GM23338 (cell line): Measurements from ENCODE around the gene ZNF546.

Experiments
- CREB1 ChIP-seq: fragments of 250-450 bp; sonication (Bioruptor Pico); IDR thresholded peaks from 2 replicates; pipeline ENCODE4 v1.5.0; 2020; ENCODE audit warnings: low read depth, mild to moderate bottlenecking, moderate library complexity
- EZH2 ChIP-seq: fragments of 200-600 bp; sonication (generic); IDR thresholded peaks from one replicate; pipeline ENCODE4 v1.8.0; 2017; ENCODE audit warnings: antibody characterized with exemption, mild to moderate bottlenecking, low read depth; ENCODE audit not compliant: unreplicated experiment
- EZH2phosphoT487 ChIP-seq: fragments of 200-600 bp; sonication (generic); IDR thresholded peaks from one replicate; pipeline ENCODE4 v1.8.1; 2018; ENCODE audit warnings: antibody characterized with exemption; ENCODE audit not compliant: unreplicated experiment
- JUNB ChIP-seq: IDR thresholded peaks from one replicate; pipeline ENCODE4 v1.6.1; 2016; ENCODE audit warnings: antibody characterized with exemption; ENCODE audit not compliant: unreplicated experiment
- POLR2AphosphoS5 ChIP-seq: IDR thresholded peaks from 2 replicates; pipeline ENCODE4 v1.6.1; 2016; ENCODE audit warnings: antibody characterized with exemption, low read depth
- STAT1 ChIP-seq: IDR thresholded peaks from one replicate; pipeline ENCODE4 v1.6.1; 2016; ENCODE audit warnings: antibody characterized with exemption; ENCODE audit not compliant: unreplicated experiment
- ZNF114 ChIP-seq: fragments of 250-450 bp; sonication (Bioruptor Pico); IDR thresholded peaks from 2 replicates; pipeline ENCODE4 v1.5.0; 2020; ENCODE audit warnings: mild to moderate bottlenecking, moderate library complexity
- ZNF331 ChIP-seq: fragments of 250-450 bp; sonication (Bioruptor Pico); IDR thresholded peaks from 2 replicates; pipeline ENCODE4 v1.5.0; 2020; ENCODE audit warnings: low read depth, mild to moderate bottlenecking, moderate library complexity
- TF ChIP-seq, protein P1 (sequence below): IDR thresholded peaks from one replicate; pipeline ENCODE4 v1.6.1; 2018; ENCODE audit warnings: antibody characterized with exemption; ENCODE audit not compliant: unreplicated experiment
- TF ChIP-seq, protein P2 (sequence below), 2 experiments: fragments of 200-600 bp in 1 of 2; sonication (generic) in 1 of 2; conservative IDR thresholded peaks; 2 replicates each; pipeline versions ENCODE4 v1.5.1 to v1.6.1; 2016 to 2017; ENCODE audit warnings: antibody characterized with exemption in 2 of 2, low read depth in 2 of 2, mild to moderate bottlenecking in 2 of 2, moderate library complexity in 1 of 2
- TF ChIP-seq, protein P3 (sequence below): IDR thresholded peaks from 2 replicates; pipeline ENCODE4 v1.6.1; 2016; ENCODE audit warnings: antibody characterized with exemption
- TF ChIP-seq, protein P4 (sequence below): fragments of 250-450 bp; sonication (Bioruptor Pico); IDR thresholded peaks from 2 replicates; pipeline ENCODE4 v1.5.0; 2020; ENCODE audit warnings: mild to moderate bottlenecking, moderate library complexity

DNA sequence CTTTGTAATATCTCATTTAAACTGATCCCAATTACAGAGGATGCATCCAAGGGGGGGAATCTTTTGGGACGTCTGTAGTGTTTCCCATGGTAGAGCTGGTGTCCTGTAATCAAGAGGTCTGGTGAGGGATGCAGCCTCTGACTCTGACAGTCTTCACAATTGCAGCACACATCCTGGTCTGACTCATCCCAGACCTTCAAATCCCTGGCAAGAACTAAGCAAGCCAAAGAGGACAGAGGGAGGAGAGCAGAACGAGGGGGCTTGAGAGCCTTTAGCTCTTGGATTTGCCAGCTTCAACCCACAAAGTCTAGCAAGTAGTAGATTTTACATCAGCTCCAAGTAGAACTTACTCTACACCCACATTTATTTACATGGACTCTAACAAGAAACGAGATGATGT is 45.2 kb upstream of the ZNF546 start:
- TF ChIP-seq, protein P1, sequence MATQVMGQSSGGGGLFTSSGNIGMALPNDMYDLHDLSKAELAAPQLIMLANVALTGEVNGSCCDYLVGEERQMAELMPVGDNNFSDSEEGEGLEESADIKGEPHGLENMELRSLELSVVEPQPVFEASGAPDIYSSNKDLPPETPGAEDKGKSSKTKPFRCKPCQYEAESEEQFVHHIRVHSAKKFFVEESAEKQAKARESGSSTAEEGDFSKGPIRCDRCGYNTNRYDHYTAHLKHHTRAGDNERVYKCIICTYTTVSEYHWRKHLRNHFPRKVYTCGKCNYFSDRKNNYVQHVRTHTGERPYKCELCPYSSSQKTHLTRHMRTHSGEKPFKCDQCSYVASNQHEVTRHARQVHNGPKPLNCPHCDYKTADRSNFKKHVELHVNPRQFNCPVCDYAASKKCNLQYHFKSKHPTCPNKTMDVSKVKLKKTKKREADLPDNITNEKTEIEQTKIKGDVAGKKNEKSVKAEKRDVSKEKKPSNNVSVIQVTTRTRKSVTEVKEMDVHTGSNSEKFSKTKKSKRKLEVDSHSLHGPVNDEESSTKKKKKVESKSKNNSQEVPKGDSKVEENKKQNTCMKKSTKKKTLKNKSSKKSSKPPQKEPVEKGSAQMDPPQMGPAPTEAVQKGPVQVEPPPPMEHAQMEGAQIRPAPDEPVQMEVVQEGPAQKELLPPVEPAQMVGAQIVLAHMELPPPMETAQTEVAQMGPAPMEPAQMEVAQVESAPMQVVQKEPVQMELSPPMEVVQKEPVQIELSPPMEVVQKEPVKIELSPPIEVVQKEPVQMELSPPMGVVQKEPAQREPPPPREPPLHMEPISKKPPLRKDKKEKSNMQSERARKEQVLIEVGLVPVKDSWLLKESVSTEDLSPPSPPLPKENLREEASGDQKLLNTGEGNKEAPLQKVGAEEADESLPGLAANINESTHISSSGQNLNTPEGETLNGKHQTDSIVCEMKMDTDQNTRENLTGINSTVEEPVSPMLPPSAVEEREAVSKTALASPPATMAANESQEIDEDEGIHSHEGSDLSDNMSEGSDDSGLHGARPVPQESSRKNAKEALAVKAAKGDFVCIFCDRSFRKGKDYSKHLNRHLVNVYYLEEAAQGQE, result no peak
- TF ChIP-seq, protein P2, sequence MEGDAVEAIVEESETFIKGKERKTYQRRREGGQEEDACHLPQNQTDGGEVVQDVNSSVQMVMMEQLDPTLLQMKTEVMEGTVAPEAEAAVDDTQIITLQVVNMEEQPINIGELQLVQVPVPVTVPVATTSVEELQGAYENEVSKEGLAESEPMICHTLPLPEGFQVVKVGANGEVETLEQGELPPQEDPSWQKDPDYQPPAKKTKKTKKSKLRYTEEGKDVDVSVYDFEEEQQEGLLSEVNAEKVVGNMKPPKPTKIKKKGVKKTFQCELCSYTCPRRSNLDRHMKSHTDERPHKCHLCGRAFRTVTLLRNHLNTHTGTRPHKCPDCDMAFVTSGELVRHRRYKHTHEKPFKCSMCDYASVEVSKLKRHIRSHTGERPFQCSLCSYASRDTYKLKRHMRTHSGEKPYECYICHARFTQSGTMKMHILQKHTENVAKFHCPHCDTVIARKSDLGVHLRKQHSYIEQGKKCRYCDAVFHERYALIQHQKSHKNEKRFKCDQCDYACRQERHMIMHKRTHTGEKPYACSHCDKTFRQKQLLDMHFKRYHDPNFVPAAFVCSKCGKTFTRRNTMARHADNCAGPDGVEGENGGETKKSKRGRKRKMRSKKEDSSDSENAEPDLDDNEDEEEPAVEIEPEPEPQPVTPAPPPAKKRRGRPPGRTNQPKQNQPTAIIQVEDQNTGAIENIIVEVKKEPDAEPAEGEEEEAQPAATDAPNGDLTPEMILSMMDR (conservative IDR thresholded peaks at IDR 0.05; ENCODE audit: low read depth in 2 of 2), result no peak
- TF ChIP-seq EZH2phosphoT487 (no peak), EZH2 (no peak), STAT1 (no peak), POLR2AphosphoS5 (no peak), ZNF114 (CRISPR knock-in tag) (no peak), JUNB (no peak), ZNF331 (CRISPR knock-in tag) (no peak), CREB1 (no peak)
- TF ChIP-seq, protein P3, sequence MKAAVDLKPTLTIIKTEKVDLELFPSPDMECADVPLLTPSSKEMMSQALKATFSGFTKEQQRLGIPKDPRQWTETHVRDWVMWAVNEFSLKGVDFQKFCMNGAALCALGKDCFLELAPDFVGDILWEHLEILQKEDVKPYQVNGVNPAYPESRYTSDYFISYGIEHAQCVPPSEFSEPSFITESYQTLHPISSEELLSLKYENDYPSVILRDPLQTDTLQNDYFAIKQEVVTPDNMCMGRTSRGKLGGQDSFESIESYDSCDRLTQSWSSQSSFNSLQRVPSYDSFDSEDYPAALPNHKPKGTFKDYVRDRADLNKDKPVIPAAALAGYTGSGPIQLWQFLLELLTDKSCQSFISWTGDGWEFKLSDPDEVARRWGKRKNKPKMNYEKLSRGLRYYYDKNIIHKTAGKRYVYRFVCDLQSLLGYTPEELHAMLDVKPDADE, result no peak
- TF ChIP-seq, protein P4, sequence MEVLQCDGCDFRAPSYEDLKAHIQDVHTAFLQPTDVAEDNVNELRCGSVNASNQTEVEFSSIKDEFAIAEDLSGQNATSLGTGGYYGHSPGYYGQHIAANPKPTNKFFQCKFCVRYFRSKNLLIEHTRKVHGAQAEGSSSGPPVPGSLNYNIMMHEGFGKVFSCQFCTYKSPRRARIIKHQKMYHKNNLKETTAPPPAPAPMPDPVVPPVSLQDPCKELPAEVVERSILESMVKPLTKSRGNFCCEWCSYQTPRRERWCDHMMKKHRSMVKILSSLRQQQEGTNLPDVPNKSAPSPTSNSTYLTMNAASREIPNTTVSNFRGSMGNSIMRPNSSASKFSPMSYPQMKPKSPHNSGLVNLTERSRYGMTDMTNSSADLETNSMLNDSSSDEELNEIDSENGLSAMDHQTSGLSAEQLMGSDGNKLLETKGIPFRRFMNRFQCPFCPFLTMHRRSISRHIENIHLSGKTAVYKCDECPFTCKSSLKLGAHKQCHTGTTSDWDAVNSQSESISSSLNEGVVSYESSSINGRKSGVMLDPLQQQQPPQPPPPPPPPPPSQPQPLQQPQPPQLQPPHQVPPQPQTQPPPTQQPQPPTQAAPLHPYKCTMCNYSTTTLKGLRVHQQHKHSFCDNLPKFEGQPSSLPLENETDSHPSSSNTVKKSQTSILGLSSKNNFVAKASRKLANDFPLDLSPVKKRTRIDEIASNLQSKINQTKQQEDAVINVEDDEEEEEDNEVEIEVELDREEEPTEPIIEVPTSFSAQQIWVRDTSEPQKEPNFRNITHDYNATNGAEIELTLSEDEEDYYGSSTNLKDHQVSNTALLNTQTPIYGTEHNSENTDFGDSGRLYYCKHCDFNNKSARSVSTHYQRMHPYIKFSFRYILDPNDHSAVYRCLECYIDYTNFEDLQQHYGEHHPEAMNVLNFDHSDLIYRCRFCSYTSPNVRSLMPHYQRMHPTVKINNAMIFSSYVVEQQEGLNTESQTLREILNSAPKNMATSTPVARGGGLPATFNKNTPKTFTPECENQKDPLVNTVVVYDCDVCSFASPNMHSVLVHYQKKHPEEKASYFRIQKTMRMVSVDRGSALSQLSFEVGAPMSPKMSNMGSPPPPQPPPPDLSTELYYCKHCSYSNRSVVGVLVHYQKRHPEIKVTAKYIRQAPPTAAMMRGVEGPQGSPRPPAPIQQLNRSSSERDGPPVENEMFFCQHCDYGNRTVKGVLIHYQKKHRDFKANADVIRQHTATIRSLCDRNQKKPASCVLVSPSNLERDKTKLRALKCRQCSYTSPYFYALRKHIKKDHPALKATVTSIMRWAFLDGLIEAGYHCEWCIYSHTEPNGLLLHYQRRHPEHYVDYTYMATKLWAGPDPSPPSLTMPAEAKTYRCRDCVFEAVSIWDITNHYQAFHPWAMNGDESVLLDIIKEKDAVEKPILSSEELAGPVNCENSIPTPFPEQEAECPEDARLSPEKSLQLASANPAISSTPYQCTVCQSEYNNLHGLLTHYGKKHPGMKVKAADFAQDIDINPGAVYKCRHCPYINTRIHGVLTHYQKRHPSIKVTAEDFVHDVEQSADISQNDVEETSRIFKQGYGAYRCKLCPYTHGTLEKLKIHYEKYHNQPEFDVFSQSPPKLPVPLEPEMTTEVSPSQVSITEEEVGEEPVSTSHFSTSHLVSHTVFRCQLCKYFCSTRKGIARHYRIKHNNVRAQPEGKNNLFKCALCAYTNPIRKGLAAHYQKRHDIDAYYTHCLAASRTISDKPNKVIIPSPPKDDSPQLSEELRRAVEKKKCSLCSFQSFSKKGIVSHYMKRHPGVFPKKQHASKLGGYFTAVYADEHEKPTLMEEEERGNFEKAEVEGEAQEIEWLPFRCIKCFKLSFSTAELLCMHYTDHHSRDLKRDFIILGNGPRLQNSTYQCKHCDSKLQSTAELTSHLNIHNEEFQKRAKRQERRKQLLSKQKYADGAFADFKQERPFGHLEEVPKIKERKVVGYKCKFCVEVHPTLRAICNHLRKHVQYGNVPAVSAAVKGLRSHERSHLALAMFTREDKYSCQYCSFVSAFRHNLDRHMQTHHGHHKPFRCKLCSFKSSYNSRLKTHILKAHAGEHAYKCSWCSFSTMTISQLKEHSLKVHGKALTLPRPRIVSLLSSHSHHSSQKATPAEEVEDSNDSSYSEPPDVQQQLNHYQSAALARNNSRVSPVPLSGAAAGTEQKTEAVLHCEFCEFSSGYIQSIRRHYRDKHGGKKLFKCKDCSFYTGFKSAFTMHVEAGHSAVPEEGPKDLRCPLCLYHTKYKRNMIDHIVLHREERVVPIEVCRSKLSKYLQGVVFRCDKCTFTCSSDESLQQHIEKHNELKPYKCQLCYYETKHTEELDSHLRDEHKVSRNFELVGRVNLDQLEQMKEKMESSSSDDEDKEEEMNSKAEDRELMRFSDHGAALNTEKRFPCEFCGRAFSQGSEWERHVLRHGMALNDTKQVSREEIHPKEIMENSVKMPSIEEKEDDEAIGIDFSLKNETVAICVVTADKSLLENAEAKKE (CRISPR knock-in tag), result no peak
